WTC11 (cell line): ENCODE results near the gene SMDT1. TPM values are rescaled to one million over a fixed set of nuclear protein-coding genes. Genes with fewer than 3 reads are reported as not detected.

Experiments
- ATAC-seq: fragments of 200-7000 bp; cut with Tn5 transposase; 2 replicates; pipeline ENCODE4 v1.10.0; 2021; ENCODE audit warnings: mild to moderate bottlenecking, moderate library complexity
- CTCF ChIA-PET: fragments of 300-600 bp; sonication (Branson Sonifier 250); formaldehyde crosslinking; loops from one replicate; lab custom pipeline; 2021; ENCODE audit warnings: antibody characterized with exemption; lab: Charles Lee
- POLR2A ChIA-PET: fragments of 350-600 bp; sonication (Branson Sonifier 250); formaldehyde crosslinking; loops from one replicate; lab custom pipeline; 2021; ENCODE audit warnings: antibody characterized with exemption; lab: Charles Lee
- DNase-seq: peaks from one replicate; pipeline ENCODE4 v3.0.0; 2021; ENCODE audit warnings: low spot score
- H3K27ac Mint-ChIP-seq: 2 replicates; pipeline ENCODE4 v1.8.0; 2021; ENCODE audit warnings: mixed read lengths
- H3K27me3 Mint-ChIP-seq: 2 replicates; pipeline ENCODE4 v1.8.0; 2021; ENCODE audit warnings: low read depth, mild to moderate bottlenecking, moderate library complexity, mixed read lengths
- H3K36me3 Mint-ChIP-seq: 2 replicates; pipeline ENCODE4 v1.8.0; 2021; ENCODE audit warnings: mixed read lengths
- H3K4me1 Mint-ChIP-seq: 2 replicates; pipeline ENCODE4 v1.8.0; 2022; ENCODE audit warnings: mixed read lengths
- H3K4me3 Mint-ChIP-seq: 2 replicates; pipeline ENCODE4 v1.8.0; 2021; ENCODE audit warnings: mild to moderate bottlenecking, moderate library complexity, mixed read lengths
- H3K9me3 Mint-ChIP-seq: 2 replicates; pipeline ENCODE4 v1.8.0; 2021; ENCODE audit warnings: mixed read lengths
- FOXK1 ChIP-seq: sonication (generic); formaldehyde crosslinking; IDR thresholded peaks from 2 replicates; pipeline ENCODE4 v1.8.0; 2022; ENCODE audit warnings: mild to moderate bottlenecking, moderate library complexity, missing genetic modification reagents
- GRHL2 ChIP-seq: fragments of 250-450 bp; sonication (Bioruptor Pico); IDR thresholded peaks from 2 replicates; pipeline ENCODE4 v1.8.0; 2022; ENCODE audit warnings: mild to moderate bottlenecking, moderate library complexity; ENCODE audit not compliant: insufficient replicate concordance, severe bottlenecking
- NFYB ChIP-seq: sonication (generic); formaldehyde crosslinking; conservative IDR thresholded peaks from 2 replicates; pipeline ENCODE4 v1.8.0; 2022; ENCODE audit warnings: low read depth, missing genetic modification reagents
- PRRX2 ChIP-seq: fragments of 250-450 bp; sonication (Bioruptor Pico); IDR thresholded peaks from 2 replicates; pipeline ENCODE4 v1.8.0; 2021; ENCODE audit warnings: mild to moderate bottlenecking
- ZNF232 ChIP-seq: sonication (generic); formaldehyde crosslinking; IDR thresholded peaks from 2 replicates; pipeline ENCODE4 v1.8.0; 2022; ENCODE audit warnings: mild to moderate bottlenecking, missing genetic modification reagents
- ZNF396 ChIP-seq: fragments of 250-450 bp; sonication (Bioruptor Pico); IDR thresholded peaks from 2 replicates; pipeline ENCODE4 v1.8.0; 2021; ENCODE audit warnings: mild to moderate bottlenecking, moderate library complexity, borderline replicate concordance
- total RNA-seq: library from RNA; stranded (reverse); gene quantifications from 3 replicates; pipeline ENCODE4 v1.2.3, GENCODE V29; 2021
- TF ChIP-seq, protein P1 (sequence below): sonication (generic); formaldehyde crosslinking; conservative IDR thresholded peaks from 2 replicates; pipeline ENCODE4 v1.8.1; 2023; ENCODE audit warnings: mild to moderate bottlenecking, low read depth, missing genetic modification reagents, moderate library complexity
- TF ChIP-seq, protein P2 (sequence below): sonication (generic); formaldehyde crosslinking; IDR thresholded peaks from 2 replicates; pipeline ENCODE4 v1.8.1; 2022; ENCODE audit warnings: mild to moderate bottlenecking, moderate library complexity, missing genetic modification reagents
- TF ChIP-seq, protein P3 (sequence below): sonication (generic); formaldehyde crosslinking; IDR thresholded peaks from 2 replicates; pipeline ENCODE4 v1.8.1; 2023; ENCODE audit warnings: mild to moderate bottlenecking, moderate library complexity, missing genetic modification reagents
- TF ChIP-seq, protein P4 (sequence below): sonication (generic); formaldehyde crosslinking; IDR thresholded peaks from 2 replicates; pipeline ENCODE4 v1.8.1; 2022; ENCODE audit warnings: mild to moderate bottlenecking, missing genetic modification reagents, moderate library complexity, borderline replicate concordance
- TF ChIP-seq, protein P5 (sequence below): sonication (generic); formaldehyde crosslinking; IDR thresholded peaks from 2 replicates; pipeline ENCODE4 v1.8.0; 2023; ENCODE audit warnings: mild to moderate bottlenecking, missing genetic modification reagents
- TF ChIP-seq, protein P6 (sequence below): sonication (generic); formaldehyde crosslinking; IDR thresholded peaks from 2 replicates; pipeline ENCODE4 v1.8.1; 2022; ENCODE audit warnings: low read depth, missing genetic modification reagents, borderline replicate concordance

Gene SMDT1
- total RNA-seq, 1 experiment from 2014 or later, result 39.9 TPM

DNA sequence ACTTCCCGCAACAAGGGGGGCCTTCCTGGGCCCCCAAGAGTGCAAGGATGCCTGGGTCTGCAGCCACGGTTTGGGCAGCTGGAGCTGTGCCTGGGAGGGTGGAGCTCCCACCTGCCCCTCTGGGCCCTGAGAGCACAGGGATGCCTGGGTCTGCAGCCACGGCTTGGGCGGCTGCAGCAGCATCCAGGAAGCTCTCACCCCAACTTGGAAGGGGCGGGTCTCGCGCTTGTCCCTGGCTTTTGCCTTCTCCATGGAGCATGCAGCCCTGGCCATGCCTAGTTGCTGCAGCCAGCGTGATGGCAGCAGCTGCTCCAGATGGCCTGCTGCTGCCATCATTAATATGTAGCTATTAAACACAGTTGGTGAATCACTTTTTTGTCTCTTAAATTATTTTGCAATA, 44.2 kb upstream of the SMDT1 start:
- Mint-ChIP-seq H3K4me3 (no peak overlapping the region), H3K4me1 (no peaks in the 10 kb centered on the region), H3K27me3 (peaks cover 36% of the 10 kb centered on the region), H3K27ac (no peak overlapping the region), H3K9me3 (peaks cover 27% of the 10 kb centered on the region), H3K36me3 (peaks cover 10% of the 10 kb centered on the region)
- ATAC-seq, result no peak
- TF ChIP-seq, protein P1, sequence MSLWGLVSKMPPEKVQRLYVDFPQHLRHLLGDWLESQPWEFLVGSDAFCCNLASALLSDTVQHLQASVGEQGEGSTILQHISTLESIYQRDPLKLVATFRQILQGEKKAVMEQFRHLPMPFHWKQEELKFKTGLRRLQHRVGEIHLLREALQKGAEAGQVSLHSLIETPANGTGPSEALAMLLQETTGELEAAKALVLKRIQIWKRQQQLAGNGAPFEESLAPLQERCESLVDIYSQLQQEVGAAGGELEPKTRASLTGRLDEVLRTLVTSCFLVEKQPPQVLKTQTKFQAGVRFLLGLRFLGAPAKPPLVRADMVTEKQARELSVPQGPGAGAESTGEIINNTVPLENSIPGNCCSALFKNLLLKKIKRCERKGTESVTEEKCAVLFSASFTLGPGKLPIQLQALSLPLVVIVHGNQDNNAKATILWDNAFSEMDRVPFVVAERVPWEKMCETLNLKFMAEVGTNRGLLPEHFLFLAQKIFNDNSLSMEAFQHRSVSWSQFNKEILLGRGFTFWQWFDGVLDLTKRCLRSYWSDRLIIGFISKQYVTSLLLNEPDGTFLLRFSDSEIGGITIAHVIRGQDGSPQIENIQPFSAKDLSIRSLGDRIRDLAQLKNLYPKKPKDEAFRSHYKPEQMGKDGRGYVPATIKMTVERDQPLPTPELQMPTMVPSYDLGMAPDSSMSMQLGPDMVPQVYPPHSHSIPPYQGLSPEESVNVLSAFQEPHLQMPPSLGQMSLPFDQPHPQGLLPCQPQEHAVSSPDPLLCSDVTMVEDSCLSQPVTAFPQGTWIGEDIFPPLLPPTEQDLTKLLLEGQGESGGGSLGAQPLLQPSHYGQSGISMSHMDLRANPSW (CRISPR knock-in tag), result no peak
- TF ChIP-seq, protein P2, sequence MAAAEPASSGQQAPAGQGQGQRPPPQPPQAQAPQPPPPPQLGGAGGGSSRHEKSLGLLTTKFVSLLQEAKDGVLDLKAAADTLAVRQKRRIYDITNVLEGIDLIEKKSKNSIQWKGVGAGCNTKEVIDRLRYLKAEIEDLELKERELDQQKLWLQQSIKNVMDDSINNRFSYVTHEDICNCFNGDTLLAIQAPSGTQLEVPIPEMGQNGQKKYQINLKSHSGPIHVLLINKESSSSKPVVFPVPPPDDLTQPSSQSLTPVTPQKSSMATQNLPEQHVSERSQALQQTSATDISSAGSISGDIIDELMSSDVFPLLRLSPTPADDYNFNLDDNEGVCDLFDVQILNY, result no peak
- TF ChIP-seq FOXK1 (CRISPR knock-in tag) (no peak), GRHL2 (no peak), ZNF232 (no peak)
- TF ChIP-seq, protein P3, sequence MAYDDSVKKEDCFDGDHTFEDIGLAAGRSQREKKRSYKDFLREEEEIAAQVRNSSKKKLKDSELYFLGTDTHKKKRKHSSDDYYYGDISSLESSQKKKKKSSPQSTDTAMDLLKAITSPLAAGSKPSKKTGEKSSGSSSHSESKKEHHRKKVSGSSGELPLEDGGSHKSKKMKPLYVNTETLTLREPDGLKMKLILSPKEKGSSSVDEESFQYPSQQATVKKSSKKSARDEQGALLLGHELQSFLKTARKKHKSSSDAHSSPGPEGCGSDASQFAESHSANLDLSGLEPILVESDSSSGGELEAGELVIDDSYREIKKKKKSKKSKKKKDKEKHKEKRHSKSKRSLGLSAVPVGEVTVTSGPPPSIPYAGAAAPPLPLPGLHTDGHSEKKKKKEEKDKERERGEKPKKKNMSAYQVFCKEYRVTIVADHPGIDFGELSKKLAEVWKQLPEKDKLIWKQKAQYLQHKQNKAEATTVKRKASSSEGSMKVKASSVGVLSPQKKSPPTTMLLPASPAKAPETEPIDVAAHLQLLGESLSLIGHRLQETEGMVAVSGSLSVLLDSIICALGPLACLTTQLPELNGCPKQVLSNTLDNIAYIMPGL (CRISPR knock-in tag), result no peak
- ChIA-PET POLR2A (no interaction called here), CTCF (no interaction called here)
- no peak for DNase-seq

DNA sequence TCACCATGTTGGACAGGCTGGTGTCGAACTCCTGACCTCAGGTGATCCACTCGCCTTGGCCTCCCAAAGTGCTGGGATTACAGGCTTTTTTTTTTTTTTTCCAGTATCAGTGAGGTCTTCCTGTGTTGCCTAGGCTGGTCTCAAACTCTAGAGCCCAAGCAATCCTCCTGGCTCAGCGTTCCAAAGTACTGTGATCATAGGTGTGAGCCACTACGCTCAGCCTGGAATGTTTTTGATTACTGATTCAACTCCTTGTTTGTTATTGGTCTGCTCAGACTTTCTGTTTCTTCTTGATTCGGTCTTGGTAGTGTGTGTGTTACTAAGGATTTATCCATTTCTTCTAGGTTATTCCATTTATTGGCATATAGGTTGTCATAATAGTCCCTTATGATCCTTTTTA, 40.2 kb upstream of the SMDT1 start:
- Mint-ChIP-seq H3K36me3 (peaks cover 10% of the 10 kb centered on the region), H3K27ac (no peak overlapping the region), H3K9me3 (peaks cover 39% of the 10 kb centered on the region), H3K4me3 (no peak overlapping the region), H3K4me1 (no peaks in the 10 kb centered on the region), H3K27me3 (peaks cover 33% of the 10 kb centered on the region)
- no peak for ATAC-seq
- TF ChIP-seq, protein P3 (CRISPR knock-in tag), result no peak
- no peak for TF ChIP-seq ZNF396 (CRISPR knock-in tag)
- TF ChIP-seq PRRX2 (CRISPR knock-in tag), result no peak
- TF ChIP-seq, protein P4, sequence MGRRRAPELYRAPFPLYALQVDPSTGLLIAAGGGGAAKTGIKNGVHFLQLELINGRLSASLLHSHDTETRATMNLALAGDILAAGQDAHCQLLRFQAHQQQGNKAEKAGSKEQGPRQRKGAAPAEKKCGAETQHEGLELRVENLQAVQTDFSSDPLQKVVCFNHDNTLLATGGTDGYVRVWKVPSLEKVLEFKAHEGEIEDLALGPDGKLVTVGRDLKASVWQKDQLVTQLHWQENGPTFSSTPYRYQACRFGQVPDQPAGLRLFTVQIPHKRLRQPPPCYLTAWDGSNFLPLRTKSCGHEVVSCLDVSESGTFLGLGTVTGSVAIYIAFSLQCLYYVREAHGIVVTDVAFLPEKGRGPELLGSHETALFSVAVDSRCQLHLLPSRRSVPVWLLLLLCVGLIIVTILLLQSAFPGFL (CRISPR knock-in tag), result no peak
- TF ChIP-seq, protein P5, sequence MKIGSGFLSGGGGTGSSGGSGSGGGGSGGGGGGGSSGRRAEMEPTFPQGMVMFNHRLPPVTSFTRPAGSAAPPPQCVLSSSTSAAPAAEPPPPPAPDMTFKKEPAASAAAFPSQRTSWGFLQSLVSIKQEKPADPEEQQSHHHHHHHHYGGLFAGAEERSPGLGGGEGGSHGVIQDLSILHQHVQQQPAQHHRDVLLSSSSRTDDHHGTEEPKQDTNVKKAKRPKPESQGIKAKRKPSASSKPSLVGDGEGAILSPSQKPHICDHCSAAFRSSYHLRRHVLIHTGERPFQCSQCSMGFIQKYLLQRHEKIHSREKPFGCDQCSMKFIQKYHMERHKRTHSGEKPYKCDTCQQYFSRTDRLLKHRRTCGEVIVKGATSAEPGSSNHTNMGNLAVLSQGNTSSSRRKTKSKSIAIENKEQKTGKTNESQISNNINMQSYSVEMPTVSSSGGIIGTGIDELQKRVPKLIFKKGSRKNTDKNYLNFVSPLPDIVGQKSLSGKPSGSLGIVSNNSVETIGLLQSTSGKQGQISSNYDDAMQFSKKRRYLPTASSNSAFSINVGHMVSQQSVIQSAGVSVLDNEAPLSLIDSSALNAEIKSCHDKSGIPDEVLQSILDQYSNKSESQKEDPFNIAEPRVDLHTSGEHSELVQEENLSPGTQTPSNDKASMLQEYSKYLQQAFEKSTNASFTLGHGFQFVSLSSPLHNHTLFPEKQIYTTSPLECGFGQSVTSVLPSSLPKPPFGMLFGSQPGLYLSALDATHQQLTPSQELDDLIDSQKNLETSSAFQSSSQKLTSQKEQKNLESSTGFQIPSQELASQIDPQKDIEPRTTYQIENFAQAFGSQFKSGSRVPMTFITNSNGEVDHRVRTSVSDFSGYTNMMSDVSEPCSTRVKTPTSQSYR (CRISPR knock-in tag), result no peak
- TF ChIP-seq, protein P6, sequence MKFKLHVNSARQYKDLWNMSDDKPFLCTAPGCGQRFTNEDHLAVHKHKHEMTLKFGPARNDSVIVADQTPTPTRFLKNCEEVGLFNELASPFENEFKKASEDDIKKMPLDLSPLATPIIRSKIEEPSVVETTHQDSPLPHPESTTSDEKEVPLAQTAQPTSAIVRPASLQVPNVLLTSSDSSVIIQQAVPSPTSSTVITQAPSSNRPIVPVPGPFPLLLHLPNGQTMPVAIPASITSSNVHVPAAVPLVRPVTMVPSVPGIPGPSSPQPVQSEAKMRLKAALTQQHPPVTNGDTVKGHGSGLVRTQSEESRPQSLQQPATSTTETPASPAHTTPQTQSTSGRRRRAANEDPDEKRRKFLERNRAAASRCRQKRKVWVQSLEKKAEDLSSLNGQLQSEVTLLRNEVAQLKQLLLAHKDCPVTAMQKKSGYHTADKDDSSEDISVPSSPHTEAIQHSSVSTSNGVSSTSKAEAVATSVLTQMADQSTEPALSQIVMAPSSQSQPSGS (CRISPR knock-in tag), result no peak
- no peak for TF ChIP-seq NFYB (CRISPR knock-in tag)
- POLR2A ChIA-PET, result no interaction called here
- CTCF ChIA-PET, result no interaction called here
- no peak for DNase-seq
